ENCODE results near the gene TUT1.
"Not testable (repeated sequence)": the region's sequence is repeated elsewhere in the genome, so short reads cannot be mapped to it uniquely, and the experiment has no call there.

The TUT1 gene

DNA sequence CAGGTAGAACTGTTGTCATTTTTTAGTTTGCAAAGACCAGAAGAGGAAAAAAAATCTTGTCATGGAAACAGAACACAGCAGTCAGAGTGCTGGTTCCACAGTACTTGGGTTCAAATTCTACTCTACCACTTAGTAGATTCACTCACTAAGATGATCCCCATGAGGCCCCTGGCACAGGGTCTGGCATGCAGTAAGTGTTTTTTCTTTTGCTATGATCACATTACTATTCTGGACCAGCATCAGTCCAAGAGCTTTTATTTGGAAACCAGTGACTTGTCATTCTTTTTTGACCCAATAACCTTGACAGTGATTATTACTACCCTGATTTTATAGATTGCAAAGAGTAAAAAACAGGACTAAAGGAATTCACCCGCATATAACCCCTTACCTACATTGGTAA is 21.7 kb downstream of the TUT1 start:
- no peaks in the 10 kb centered on the region for H3K4me1 ChIP-seq
- H3K36me3 ChIP-seq (ENCODE audit: control insufficient read depth, insufficient read depth, low read length): no peaks in the 10 kb centered on the region
- H3K9ac ChIP-seq: no peak overlapping the region
- H3K9me3 ChIP-seq (ENCODE audit: control insufficient read depth, low read length): no peaks in the 10 kb centered on the region
- H3K27ac ChIP-seq: no peak overlapping the region
- H2AFZ ChIP-seq: no peak overlapping the region
- no peak overlapping the region for H3K4me3 ChIP-seq (ENCODE audit: low read depth, low read length)
- H3K79me2 ChIP-seq: no peaks in the 10 kb centered on the region
- no peaks in the 10 kb centered on the region for H3K27me3 ChIP-seq (ENCODE audit: control insufficient read depth, insufficient read depth, low read length)
- TF ChIP-seq, protein P1, sequence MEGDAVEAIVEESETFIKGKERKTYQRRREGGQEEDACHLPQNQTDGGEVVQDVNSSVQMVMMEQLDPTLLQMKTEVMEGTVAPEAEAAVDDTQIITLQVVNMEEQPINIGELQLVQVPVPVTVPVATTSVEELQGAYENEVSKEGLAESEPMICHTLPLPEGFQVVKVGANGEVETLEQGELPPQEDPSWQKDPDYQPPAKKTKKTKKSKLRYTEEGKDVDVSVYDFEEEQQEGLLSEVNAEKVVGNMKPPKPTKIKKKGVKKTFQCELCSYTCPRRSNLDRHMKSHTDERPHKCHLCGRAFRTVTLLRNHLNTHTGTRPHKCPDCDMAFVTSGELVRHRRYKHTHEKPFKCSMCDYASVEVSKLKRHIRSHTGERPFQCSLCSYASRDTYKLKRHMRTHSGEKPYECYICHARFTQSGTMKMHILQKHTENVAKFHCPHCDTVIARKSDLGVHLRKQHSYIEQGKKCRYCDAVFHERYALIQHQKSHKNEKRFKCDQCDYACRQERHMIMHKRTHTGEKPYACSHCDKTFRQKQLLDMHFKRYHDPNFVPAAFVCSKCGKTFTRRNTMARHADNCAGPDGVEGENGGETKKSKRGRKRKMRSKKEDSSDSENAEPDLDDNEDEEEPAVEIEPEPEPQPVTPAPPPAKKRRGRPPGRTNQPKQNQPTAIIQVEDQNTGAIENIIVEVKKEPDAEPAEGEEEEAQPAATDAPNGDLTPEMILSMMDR (IDR thresholded peaks at IDR 0.05): no peak
- H3K4me2 ChIP-seq (ENCODE audit: low read length): no peak overlapping the region

GRCh38 chr11:62567018-62567633 is 24.2 kb downstream of the TUT1 start:
- Histone ChIP-seq H3K36me3 (ENCODE audit: control insufficient read depth, insufficient read depth, low read length) (no peaks in the 10 kb centered on the region), H3K9me3 (ENCODE audit: control insufficient read depth, low read length) (no peaks in the 10 kb centered on the region), H3K9ac (no peak overlapping the region), H3K4me2 (ENCODE audit: low read length) (no peak overlapping the region), H3K27ac (no peak overlapping the region), H3K79me2 (no peaks in the 10 kb centered on the region), H3K4me1 (no peaks in the 10 kb centered on the region), H2AFZ (no peak overlapping the region), H3K4me3 (ENCODE audit: low read depth, low read length) (no peak overlapping the region), H3K27me3 (ENCODE audit: control insufficient read depth, insufficient read depth, low read length) (no peaks in the 10 kb centered on the region)
- TF ChIP-seq, protein P1 (IDR thresholded peaks at IDR 0.05): no peak

- Histone ChIP-seq H3K9ac (no peak overlapping the region), H3K27ac (no peak overlapping the region), H3K27me3 (ENCODE audit: control insufficient read depth, insufficient read depth, low read length) (no peaks in the 10 kb centered on the region), H3K4me3 (ENCODE audit: low read depth, low read length) (no peak overlapping the region), H2AFZ (no peak overlapping the region), H3K36me3 (ENCODE audit: control insufficient read depth, insufficient read depth, low read length) (no peaks in the 10 kb centered on the region), H3K9me3 (ENCODE audit: control insufficient read depth, low read length) (no peaks in the 10 kb centered on the region), H3K4me1 (no peaks in the 10 kb centered on the region), H3K4me2 (ENCODE audit: low read length) (no peak overlapping the region), H3K79me2 (no peaks in the 10 kb centered on the region)
- TF ChIP-seq, protein P1 (IDR thresholded peaks at IDR 0.05): no peak
Measured at GRCh38 chr11:62566247-62566646, 25.1 kb downstream of the TUT1 start.

DNA sequence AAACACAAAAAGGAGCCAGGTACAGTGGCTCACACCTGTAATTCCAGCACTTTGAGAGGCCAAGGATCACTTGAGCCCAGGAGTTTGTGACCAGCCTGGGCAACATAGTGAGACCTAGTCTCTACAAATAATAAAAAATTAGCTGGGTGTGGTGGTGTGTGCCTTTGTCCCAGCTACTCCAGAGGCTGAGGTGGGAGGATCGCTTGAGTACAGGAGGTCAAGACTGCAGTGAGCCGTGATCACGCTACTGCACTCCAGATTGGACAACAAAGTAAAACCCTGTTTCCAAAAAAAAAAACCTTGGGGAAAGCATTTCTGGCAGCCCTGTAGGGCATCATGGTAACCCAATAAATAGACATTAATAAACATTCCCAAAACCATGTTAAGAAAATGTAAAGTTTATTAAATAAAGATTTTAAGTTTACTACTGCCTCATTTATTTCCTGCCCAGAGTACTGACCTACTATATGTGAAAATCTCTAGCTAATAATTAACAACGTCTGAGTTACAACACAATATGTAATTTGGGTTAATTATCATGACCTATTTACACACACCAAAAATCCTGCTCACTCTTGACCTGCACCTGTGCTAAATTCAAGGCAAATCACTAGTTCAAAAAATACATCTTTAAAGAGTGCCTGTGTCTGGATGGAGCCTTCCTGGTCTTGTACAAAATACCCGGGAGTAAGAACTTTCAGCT is 26.1 kb downstream of the TUT1 start:
- no peak overlapping the region for H3K4me3 ChIP-seq (ENCODE audit: low read depth, low read length)
- TF ChIP-seq, protein P1 (IDR thresholded peaks at IDR 0.05): no peak
- H3K27ac ChIP-seq: no peak overlapping the region
- no peaks in the 10 kb centered on the region for H3K27me3 ChIP-seq (ENCODE audit: control insufficient read depth, insufficient read depth, low read length)
- no peaks in the 10 kb centered on the region for H3K36me3 ChIP-seq (ENCODE audit: control insufficient read depth, insufficient read depth, low read length)
- H2AFZ ChIP-seq: no peak overlapping the region
- no peak overlapping the region for H3K9ac ChIP-seq
- no peak overlapping the region for H3K4me2 ChIP-seq (ENCODE audit: low read length)
- no peaks in the 10 kb centered on the region for H3K9me3 ChIP-seq (ENCODE audit: control insufficient read depth, low read length)
- H3K4me1 ChIP-seq: peaks cover 3% of the 10 kb centered on the region
- no peaks in the 10 kb centered on the region for H3K79me2 ChIP-seq

- H3K4me2 ChIP-seq (ENCODE audit: low read length); H3K4me3 ChIP-seq (ENCODE audit: low read depth, low read length); H3K27ac ChIP-seq; H3K79me2 ChIP-seq; H3K9ac ChIP-seq; H3K36me3 ChIP-seq (ENCODE audit: control insufficient read depth, insufficient read depth, low read length); H3K9me3 ChIP-seq (ENCODE audit: control insufficient read depth, low read length); H3K27me3 ChIP-seq (ENCODE audit: control insufficient read depth, insufficient read depth, low read length); H2AFZ ChIP-seq: not testable (repeated sequence)
- H3K4me1 ChIP-seq: peaks cover 13% of the 10 kb centered on the region
Measured at GRCh38 chr11:62561677-62562230, 29.6 kb downstream of the TUT1 start.
